ENCODE results near the gene MAP1LC3B2.

Gene MAP1LC3B2

DNA sequence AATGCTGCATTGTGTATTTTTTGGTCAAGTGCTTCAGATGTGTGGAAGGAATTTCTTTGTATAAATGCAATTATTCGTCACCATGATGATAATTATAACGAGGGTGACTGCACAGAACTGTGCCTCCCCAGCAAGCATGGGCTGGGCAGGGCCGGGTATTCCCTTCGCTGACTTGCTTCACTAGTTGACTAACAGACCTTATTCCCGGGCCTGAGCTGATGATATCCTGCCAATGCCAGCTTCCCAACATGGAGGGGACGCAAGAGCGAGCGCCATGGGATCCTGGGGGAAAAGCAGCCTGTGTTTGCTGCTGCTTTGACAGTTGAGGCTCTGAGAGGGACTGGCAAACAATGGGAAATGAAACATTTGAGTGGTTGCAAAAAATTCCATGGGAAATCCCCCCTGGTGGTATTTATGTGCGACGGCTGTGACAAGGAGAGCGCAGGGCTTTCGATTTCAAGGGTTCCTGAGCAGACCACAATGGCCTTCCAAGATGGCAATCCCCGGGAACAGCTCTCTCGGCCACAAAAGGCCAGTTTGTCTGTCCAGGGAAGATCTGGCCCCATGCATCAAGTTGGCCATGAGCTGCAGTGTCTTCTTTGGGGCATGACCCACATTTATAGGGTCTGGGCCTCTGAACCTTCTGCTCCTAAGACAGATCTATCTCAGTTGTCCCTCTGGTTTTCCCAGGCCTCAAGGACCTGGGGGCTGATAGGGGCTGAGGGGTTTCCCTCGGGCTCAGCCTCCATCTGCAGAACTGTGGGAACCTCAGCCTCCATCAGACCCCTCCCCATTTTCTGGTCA lies 21.9 kb upstream of the MAP1LC3B2 start:
- Histone ChIP-seq H3K4me3 (ENCODE audit: insufficient read depth, low read depth, low read length, poor library complexity, severe bottlenecking) (no peak overlapping the region), H3K27me3 (replicated peaks; ENCODE audit: control insufficient read depth, insufficient read depth, low read length, poor library complexity, severe bottlenecking) (no peaks in the 10 kb centered on the region), H3K27ac (ENCODE audit: insufficient read depth, low read length, poor library complexity, severe bottlenecking) (no peak overlapping the region), H3K4me1 (ENCODE audit: control insufficient read depth, insufficient read depth, low read length, poor library complexity, severe bottlenecking) (peaks cover 11% of the 10 kb centered on the region), H3K9me3 (ENCODE audit: control insufficient read depth, low read length) (no peaks in the 10 kb centered on the region), H3K36me3 (ENCODE audit: control insufficient read depth, insufficient read depth, low read length) (no peaks in the 10 kb centered on the region)
- no peak for DNase-seq

DNA sequence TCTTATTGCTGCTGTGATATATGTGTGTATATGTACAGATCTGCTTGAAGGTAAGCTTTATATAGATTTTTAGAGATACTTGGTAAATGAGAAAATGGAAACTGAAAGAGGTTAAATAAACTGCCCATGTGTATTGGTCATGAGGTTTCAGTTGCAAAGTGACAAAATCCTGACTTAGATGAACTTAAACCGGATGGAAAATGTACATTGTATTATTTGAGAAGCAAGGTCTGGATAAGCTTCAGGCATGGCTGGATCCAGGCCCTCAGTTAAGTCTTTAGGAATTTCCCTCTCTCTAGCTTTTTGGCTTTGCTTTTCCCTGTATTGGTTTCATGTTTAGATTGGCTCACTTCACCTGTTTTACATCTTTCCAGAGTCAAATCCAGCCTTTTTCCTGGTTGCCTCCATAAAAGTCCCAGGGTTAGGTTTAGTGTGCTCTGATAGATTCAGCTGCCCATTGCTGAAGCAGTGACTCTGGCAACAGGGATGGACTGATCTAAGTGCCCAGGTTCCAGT lies 21.0 kb upstream of the MAP1LC3B2 start:
- Histone ChIP-seq H3K4me1 (ENCODE audit: control insufficient read depth, insufficient read depth, low read length, poor library complexity, severe bottlenecking) (peaks cover 5% of the 10 kb centered on the region), H3K27me3 (replicated peaks; ENCODE audit: control insufficient read depth, insufficient read depth, low read length, poor library complexity, severe bottlenecking) (no peaks in the 10 kb centered on the region), H3K4me3 (ENCODE audit: insufficient read depth, low read depth, low read length, poor library complexity, severe bottlenecking) (no peak overlapping the region), H3K36me3 (ENCODE audit: control insufficient read depth, insufficient read depth, low read length) (no peaks in the 10 kb centered on the region), H3K9me3 (ENCODE audit: control insufficient read depth, low read length) (no peaks in the 10 kb centered on the region), H3K27ac (ENCODE audit: insufficient read depth, low read length, poor library complexity, severe bottlenecking) (no peak overlapping the region)
- no peak for DNase-seq

DNA sequence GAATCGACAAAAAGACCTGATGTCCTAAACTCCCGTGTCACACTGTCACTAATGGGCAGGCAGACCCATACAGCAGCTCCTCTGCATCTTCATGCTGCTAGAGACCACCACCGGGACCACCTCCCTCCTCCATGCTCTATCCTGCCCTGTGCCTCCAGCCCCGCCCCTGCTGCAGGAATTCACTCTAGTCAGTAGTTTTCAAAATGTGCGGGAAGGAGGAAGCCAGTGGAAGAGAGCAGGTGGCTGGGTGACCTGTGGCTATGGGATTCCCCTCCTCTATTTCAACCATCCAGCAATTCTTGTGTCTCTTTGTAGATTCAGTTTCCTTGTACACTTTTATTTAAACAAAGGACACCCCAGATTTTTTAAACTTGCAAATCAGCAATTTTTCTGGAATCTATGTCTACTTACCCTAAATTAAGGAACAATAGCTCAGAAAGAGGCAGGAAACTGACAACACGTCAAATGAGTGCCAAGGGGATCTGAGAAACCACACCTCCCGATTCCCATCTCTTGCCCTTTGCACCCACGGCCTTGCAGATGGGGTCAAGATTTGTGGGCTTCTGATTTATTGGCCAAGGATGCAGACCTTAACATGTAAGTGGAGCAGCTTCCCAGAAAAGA lies 20.4 kb upstream of the MAP1LC3B2 start:
- no peak for DNase-seq
- Histone ChIP-seq H3K36me3 (ENCODE audit: control insufficient read depth, insufficient read depth, low read length) (no peaks in the 10 kb centered on the region), H3K27ac (ENCODE audit: insufficient read depth, low read length, poor library complexity, severe bottlenecking) (no peak overlapping the region), H3K27me3 (replicated peaks; ENCODE audit: control insufficient read depth, insufficient read depth, low read length, poor library complexity, severe bottlenecking) (no peaks in the 10 kb centered on the region), H3K4me1 (ENCODE audit: control insufficient read depth, insufficient read depth, low read length, poor library complexity, severe bottlenecking) (no peaks in the 10 kb centered on the region), H3K4me3 (ENCODE audit: insufficient read depth, low read depth, low read length, poor library complexity, severe bottlenecking) (no peak overlapping the region), H3K9me3 (ENCODE audit: control insufficient read depth, low read length) (no peaks in the 10 kb centered on the region)

DNA sequence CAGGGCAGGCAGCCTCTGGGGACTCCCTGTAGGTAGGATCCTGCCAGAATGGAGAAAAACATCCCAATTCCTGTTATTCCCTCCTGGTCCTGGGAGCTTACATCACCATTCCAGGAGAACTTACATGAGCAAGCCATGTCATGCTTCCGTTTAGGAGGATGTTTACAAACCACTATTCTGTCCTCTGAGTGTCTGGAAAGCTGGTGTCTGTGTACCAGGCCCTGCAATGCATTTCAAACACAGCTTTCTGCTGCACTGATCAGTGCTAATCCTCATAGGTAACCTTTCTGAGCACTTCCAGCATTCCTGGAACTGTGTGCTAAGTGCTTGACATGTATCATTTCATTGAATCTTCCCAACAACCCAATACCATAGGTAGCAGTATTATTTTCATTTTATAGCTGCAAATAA lies 19.8 kb upstream of the MAP1LC3B2 start:
- H3K27ac ChIP-seq (ENCODE audit: insufficient read depth, low read length, poor library complexity, severe bottlenecking) = no peak overlapping the region

DNA sequence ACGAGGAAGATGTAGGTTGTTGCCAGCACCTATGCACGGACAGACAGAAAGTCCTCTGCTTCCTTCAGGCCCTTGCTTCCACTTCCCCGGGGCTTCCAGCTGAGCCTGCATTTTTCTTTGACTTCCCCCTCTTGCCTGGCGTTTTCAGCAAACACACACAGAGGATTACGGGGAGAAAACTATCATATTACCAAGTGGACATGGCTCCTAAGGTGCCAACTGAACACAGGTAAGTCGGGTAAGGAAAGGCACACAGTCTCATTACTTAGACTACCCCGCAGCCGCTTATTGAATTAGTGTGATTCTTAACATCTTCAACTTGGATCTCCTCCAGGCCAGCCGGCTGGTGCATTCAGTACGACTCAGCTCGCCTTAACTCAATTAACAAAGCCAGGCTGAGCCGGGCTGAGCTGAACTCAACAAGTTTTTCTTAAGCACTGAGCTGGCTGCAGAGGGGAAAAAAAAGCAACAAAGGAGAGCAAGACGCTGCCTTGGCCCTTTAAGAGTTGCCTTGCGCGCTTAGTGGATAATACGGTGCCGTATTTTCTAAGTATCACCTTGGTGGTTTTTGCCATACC lies 19.2 kb upstream of the MAP1LC3B2 start:
- no peaks in the 10 kb centered on the region for H3K9me3 ChIP-seq (ENCODE audit: control insufficient read depth, low read length)
- H3K27ac ChIP-seq (ENCODE audit: insufficient read depth, low read length, poor library complexity, severe bottlenecking) = no peak overlapping the region
- H3K4me1 ChIP-seq (ENCODE audit: control insufficient read depth, insufficient read depth, low read length, poor library complexity, severe bottlenecking) = no peaks in the 10 kb centered on the region
- no peaks in the 10 kb centered on the region for H3K36me3 ChIP-seq (ENCODE audit: control insufficient read depth, insufficient read depth, low read length)
- no peak for DNase-seq
- no peaks in the 10 kb centered on the region for H3K27me3 ChIP-seq (replicated peaks; ENCODE audit: control insufficient read depth, insufficient read depth, low read length, poor library complexity, severe bottlenecking)
- no peak overlapping the region for H3K4me3 ChIP-seq (ENCODE audit: insufficient read depth, low read depth, low read length, poor library complexity, severe bottlenecking)

More for the DNA sequence above, 19.8 kb upstream of the MAP1LC3B2 start:
- H3K4me1 ChIP-seq (ENCODE audit: control insufficient read depth, insufficient read depth, low read length, poor library complexity, severe bottlenecking) = no peaks in the 10 kb centered on the region
- no peaks in the 10 kb centered on the region for H3K9me3 ChIP-seq (ENCODE audit: control insufficient read depth, low read length)
- no peaks in the 10 kb centered on the region for H3K36me3 ChIP-seq (ENCODE audit: control insufficient read depth, insufficient read depth, low read length)
- no peak overlapping the region for H3K4me3 ChIP-seq (ENCODE audit: insufficient read depth, low read depth, low read length, poor library complexity, severe bottlenecking)
- no peak for DNase-seq
- no peaks in the 10 kb centered on the region for H3K27me3 ChIP-seq (replicated peaks; ENCODE audit: control insufficient read depth, insufficient read depth, low read length, poor library complexity, severe bottlenecking)

DNA sequence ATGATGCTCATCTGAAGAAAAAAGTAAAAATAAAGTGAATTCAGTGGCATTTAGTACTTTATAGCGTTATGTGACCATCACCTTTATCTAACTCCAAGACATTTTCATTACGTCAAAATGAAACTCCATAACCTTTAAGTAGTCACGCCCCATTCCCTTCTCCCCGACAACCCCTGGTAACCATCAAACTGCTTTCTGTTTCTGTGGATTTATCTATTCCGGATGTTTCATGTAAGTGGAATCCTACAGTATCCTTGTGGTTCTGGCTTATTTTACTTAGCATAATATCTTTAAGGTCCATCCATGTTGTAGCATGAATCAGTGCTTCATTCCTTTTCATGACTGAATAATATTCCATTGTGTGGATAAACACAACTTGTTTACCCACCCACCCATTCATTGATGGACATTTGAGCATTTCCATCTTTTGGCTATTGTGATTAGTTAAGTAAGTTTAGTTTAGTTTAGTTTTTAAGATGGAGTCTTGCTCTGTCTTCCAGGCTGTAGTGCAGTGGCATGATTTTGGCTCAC lies 18.5 kb upstream of the MAP1LC3B2 start:
- Histone ChIP-seq H3K27ac (ENCODE audit: insufficient read depth, low read length, poor library complexity, severe bottlenecking) (no peak overlapping the region), H3K4me1 (ENCODE audit: control insufficient read depth, insufficient read depth, low read length, poor library complexity, severe bottlenecking) (no peaks in the 10 kb centered on the region), H3K4me3 (ENCODE audit: insufficient read depth, low read depth, low read length, poor library complexity, severe bottlenecking) (no peak overlapping the region), H3K36me3 (ENCODE audit: control insufficient read depth, insufficient read depth, low read length) (no peaks in the 10 kb centered on the region), H3K27me3 (replicated peaks; ENCODE audit: control insufficient read depth, insufficient read depth, low read length, poor library complexity, severe bottlenecking) (no peaks in the 10 kb centered on the region), H3K9me3 (ENCODE audit: control insufficient read depth, low read length) (no peaks in the 10 kb centered on the region)
- no peak for DNase-seq

DNA sequence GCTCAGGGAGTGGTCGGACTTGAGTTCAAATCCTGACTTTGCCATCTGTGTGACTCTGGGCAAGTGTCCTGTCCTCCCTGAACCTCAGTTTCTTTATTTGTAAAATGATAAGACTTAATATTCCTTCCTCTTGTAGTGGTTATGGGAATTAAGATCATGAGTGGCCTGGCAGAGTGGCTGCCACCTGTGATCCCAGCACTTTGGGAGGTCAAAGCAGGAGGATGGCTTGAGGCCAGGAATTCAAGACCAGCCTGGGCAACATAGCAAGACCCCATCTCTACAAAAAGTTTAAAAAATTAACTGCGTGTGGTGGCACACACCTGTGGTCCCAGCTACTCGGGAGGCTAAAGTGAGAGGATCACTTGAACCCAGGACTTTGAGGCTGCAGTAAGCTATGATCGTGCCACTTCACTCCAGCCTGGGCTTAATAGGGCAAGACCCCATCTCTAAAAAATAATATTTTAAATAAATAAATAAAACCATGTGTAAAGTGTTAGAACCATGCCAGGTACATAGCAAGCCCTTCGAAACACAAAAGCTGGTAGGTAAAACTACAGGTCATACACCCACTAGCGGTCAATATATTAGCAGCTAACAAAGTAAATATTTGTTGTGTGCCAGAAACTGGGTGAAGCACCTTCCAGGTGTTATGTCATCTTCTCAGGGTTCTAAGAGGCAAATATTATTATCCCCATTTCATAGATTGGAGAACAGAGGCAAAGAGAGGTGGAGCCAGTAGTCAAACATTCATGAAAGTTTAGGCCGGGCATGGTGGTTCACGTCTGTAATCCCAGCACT lies 17.4 kb upstream of the MAP1LC3B2 start:
- H3K4me1 ChIP-seq (ENCODE audit: control insufficient read depth, insufficient read depth, low read length, poor library complexity, severe bottlenecking) = no peaks in the 10 kb centered on the region
- no peaks in the 10 kb centered on the region for H3K27me3 ChIP-seq (replicated peaks; ENCODE audit: control insufficient read depth, insufficient read depth, low read length, poor library complexity, severe bottlenecking)
- no peak overlapping the region for H3K4me3 ChIP-seq (ENCODE audit: insufficient read depth, low read depth, low read length, poor library complexity, severe bottlenecking)
- DNase-seq = no peak
- H3K27ac ChIP-seq (ENCODE audit: insufficient read depth, low read length, poor library complexity, severe bottlenecking) = no peak overlapping the region
- no peaks in the 10 kb centered on the region for H3K9me3 ChIP-seq (ENCODE audit: control insufficient read depth, low read length)
- H3K36me3 ChIP-seq (ENCODE audit: control insufficient read depth, insufficient read depth, low read length) = no peaks in the 10 kb centered on the region

DNA sequence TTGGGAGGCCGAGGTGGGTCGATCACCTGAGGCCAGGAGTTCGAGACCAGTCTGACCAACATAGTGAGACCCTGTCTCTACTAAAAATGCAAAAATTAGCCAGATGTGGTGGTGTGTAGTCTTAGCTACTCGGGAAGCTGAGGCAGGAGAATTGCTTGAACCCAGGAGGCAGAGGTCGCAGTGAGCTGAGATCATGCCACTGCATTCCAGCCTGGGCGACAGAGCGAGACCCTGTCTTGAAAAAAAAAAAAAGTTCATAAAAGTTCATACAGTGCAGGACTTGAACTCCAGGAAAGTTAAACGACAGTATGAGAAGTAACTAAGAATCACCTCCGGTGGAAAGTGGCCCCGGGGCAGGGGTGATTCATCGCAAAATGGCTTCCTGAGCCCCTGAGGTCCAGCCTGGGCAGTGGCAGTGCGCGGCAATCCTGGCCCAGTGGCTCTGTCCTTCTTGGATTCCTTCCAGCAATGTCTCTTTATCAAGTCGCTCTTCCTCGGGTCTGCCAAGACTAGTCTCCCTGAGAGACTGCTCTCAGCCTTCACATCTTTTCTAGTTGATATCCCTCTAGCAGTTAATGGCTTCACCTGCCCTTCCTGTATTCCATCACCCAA lies 16.7 kb upstream of the MAP1LC3B2 start:
- no peak for DNase-seq

DNA sequence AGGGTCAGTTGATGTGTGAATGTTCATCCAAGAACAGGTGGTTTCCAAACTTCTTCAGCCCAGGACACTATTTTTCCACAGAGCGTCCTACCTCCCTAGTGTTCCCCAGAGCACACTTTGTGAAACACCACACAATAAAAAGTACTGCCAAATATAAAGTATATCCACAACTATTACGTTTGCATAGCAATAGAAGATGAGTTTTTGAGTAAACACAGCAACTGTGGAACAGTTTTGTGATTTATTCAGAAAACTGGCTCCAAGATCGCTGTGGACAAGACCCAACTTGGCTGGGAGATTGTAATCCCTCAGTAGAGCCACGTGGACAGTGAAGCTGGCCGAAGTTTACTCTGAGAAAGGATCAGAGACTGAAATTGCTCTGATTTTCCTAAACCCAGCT lies 14.5 kb upstream of the MAP1LC3B2 start:
- H3K4me3 ChIP-seq (ENCODE audit: insufficient read depth, low read depth, low read length, poor library complexity, severe bottlenecking) = no peak overlapping the region
- H3K9me3 ChIP-seq (ENCODE audit: control insufficient read depth, low read length) = no peaks in the 10 kb centered on the region
- no peaks in the 10 kb centered on the region for H3K27me3 ChIP-seq (replicated peaks; ENCODE audit: control insufficient read depth, insufficient read depth, low read length, poor library complexity, severe bottlenecking)
- no peak overlapping the region for H3K27ac ChIP-seq (ENCODE audit: insufficient read depth, low read length, poor library complexity, severe bottlenecking)
- no peaks in the 10 kb centered on the region for H3K4me1 ChIP-seq (ENCODE audit: control insufficient read depth, insufficient read depth, low read length, poor library complexity, severe bottlenecking)
- DNase-seq = no peak
- no peaks in the 10 kb centered on the region for H3K36me3 ChIP-seq (ENCODE audit: control insufficient read depth, insufficient read depth, low read length)

More for the DNA sequence above, 16.7 kb upstream of the MAP1LC3B2 start:
- H3K27me3 ChIP-seq (replicated peaks; ENCODE audit: control insufficient read depth, insufficient read depth, low read length, poor library complexity, severe bottlenecking) = no peaks in the 10 kb centered on the region
- no peaks in the 10 kb centered on the region for H3K36me3 ChIP-seq (ENCODE audit: control insufficient read depth, insufficient read depth, low read length)
- H3K9me3 ChIP-seq (ENCODE audit: control insufficient read depth, low read length) = no peaks in the 10 kb centered on the region
- no peaks in the 10 kb centered on the region for H3K4me1 ChIP-seq (ENCODE audit: control insufficient read depth, insufficient read depth, low read length, poor library complexity, severe bottlenecking)
- H3K4me3 ChIP-seq (ENCODE audit: insufficient read depth, low read depth, low read length, poor library complexity, severe bottlenecking) = no peak overlapping the region
- H3K27ac ChIP-seq (ENCODE audit: insufficient read depth, low read length, poor library complexity, severe bottlenecking) = no peak overlapping the region
